Measurements from ENCODE around the gene LPP. TPM values are rescaled to one million over a fixed set of nuclear protein-coding genes. Genes with fewer than 3 reads are reported as not detected.

Gene LPP
- total and polyA plus RNA-seq, 5 donors from 2014 or later = 14.5 to 102 (median 21.7) TPM

- Mint-ChIP-seq H3K4me1 (peaks cover 19 to 64% (median 46%) of the 10 kb centered on the region in 4 donors), H3K27ac (peak overlapping the region; percentile 6 to 72 (median 67)), H3K4me3 (peak overlapping the region in 3 of 4 donors; percentile 10 to 71 (median 54))
These were observed 10.3 kb downstream of the LPP start for GRCh38 chr3:188164248-188164687.

GRCh38 chr3:188165596-188165995 is 11.6 kb downstream of the LPP start:
- Mint-ChIP-seq H3K4me3 (peak overlapping the region in 3 of 4 donors; percentile 4 to 38 (median 6)), H3K4me1 (peaks cover 22 to 70% (median 49%) of the 10 kb centered on the region in 4 donors)
- DNase-seq = peak in 1 of 3 donors; percentile 73

More at GRCh38 chr3:188164248-188164687, 10.3 kb downstream of the LPP start:
- Histone ChIP-seq H3K4me1 (ENCODE audit: control insufficient read depth, insufficient read depth, low read length, poor library complexity, severe bottlenecking) (peaks cover 27% of the 10 kb centered on the region), H3K27ac (ENCODE audit: insufficient read depth, low read length, poor library complexity, severe bottlenecking) (no peak overlapping the region), H3K36me3 (ENCODE audit: control insufficient read depth, insufficient read depth, low read length) (no peaks in the 10 kb centered on the region), H3K27me3 (ENCODE audit: control insufficient read depth, insufficient read depth, low read length) (no peaks in the 10 kb centered on the region), H3K9me3 (ENCODE audit: control insufficient read depth in 2 of 2, low read length in 2 of 2) (no peaks in the 10 kb centered on the region), H3K4me3 (ENCODE audit: low read depth, low read length) (peak overlapping the region; percentile 63)
- H3K9me3 Mint-ChIP-seq = no peaks in the 10 kb centered on the region
- ATAC-seq (ENCODE audit: low read depth in 2 of 2) (peak in 1 of 2 donors; percentile 31), DNase-seq (peak in 1 of 3 donors; percentile 59)
- H3K27me3 Mint-ChIP-seq = no peaks in the 10 kb centered on the region
- peaks cover 11% of the 10 kb centered on the region for H3K36me3 Mint-ChIP-seq

DNA sequence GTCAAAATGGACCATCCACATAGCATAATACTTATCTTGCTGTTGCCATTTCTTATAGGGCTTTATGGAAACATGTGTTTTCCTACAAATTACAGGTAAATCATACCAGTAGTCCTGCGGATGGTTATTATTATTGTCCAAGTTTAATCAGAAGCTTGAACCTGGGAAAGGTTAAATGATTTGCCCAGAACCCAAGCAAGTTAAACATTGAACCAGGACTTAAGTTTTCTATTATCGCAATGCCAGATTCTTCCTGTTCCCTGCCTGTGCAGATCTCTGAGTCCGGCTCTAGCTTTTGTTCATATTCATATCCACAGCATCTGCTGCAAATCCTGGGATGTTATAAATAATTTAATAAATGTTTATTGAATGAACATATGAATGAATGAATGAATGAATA is 12.5 kb downstream of the LPP start:
- H3K27ac Mint-ChIP-seq = peak overlapping the region in 1 of 3 donors; percentile 26
- ATAC-seq (ENCODE audit: low read depth in 2 of 2) = no peak

More at GRCh38 chr3:188165596-188165995, 11.6 kb downstream of the LPP start:
- Mint-ChIP-seq H3K36me3 (peaks cover 9% of the 10 kb centered on the region), H3K27ac (peak overlapping the region; percentile 6 to 80 (median 28)), H3K9me3 (no peaks in the 10 kb centered on the region), H3K27me3 (no peaks in the 10 kb centered on the region)
- Histone ChIP-seq H3K9me3 (ENCODE audit: control insufficient read depth in 2 of 2, low read length in 2 of 2) (no peaks in the 10 kb centered on the region), H3K27me3 (ENCODE audit: control insufficient read depth, insufficient read depth, low read length) (no peaks in the 10 kb centered on the region), H3K4me3 (ENCODE audit: low read depth, low read length) (peak overlapping the region; percentile 16), H3K4me1 (ENCODE audit: control insufficient read depth, insufficient read depth, low read length, poor library complexity, severe bottlenecking) (peaks cover 37% of the 10 kb centered on the region), H3K27ac (ENCODE audit: insufficient read depth, low read length, poor library complexity, severe bottlenecking) (no peak overlapping the region), H3K36me3 (ENCODE audit: control insufficient read depth, insufficient read depth, low read length) (no peaks in the 10 kb centered on the region)
- ATAC-seq (ENCODE audit: low read depth in 2 of 2) = peak; percentile 43 to 55

GRCh38 chr3:188168186-188168585 is 14.2 kb downstream of the LPP start:
- DNase-seq (no peak), ATAC-seq (ENCODE audit: low read depth in 2 of 2) (no peak)
- Histone ChIP-seq H3K9me3 (ENCODE audit: control insufficient read depth in 2 of 2, low read length in 2 of 2) (no peaks in the 10 kb centered on the region), H3K4me1 (ENCODE audit: control insufficient read depth, insufficient read depth, low read length, poor library complexity, severe bottlenecking) (peaks cover 38% of the 10 kb centered on the region), H3K36me3 (ENCODE audit: control insufficient read depth, insufficient read depth, low read length) (no peaks in the 10 kb centered on the region), H3K4me3 (ENCODE audit: low read depth, low read length) (no peak overlapping the region), H3K27ac (ENCODE audit: insufficient read depth, low read length, poor library complexity, severe bottlenecking) (no peak overlapping the region), H3K27me3 (ENCODE audit: control insufficient read depth, insufficient read depth, low read length) (no peaks in the 10 kb centered on the region)
- no peak overlapping the region for H3K27ac Mint-ChIP-seq
- H3K4me1 Mint-ChIP-seq = peaks cover 23 to 59% (median 43%) of the 10 kb centered on the region in 4 donors
- no peak overlapping the region for H3K4me3 Mint-ChIP-seq
- H3K36me3 Mint-ChIP-seq = no peaks in the 10 kb centered on the region
- H3K27me3 Mint-ChIP-seq = no peaks in the 10 kb centered on the region
- H3K9me3 Mint-ChIP-seq = no peaks in the 10 kb centered on the region

More for the DNA sequence above, 12.5 kb downstream of the LPP start:
- no peak overlapping the region for H3K4me3 ChIP-seq (ENCODE audit: low read depth, low read length)
- Mint-ChIP-seq H3K36me3 (peaks cover 5% of the 10 kb centered on the region), H3K4me3 (no peak overlapping the region), H3K9me3 (no peaks in the 10 kb centered on the region), H3K27me3 (no peaks in the 10 kb centered on the region), H3K4me1 (peaks cover 28 to 74% (median 51%) of the 10 kb centered on the region in 4 donors)
- no peak overlapping the region for H3K27ac ChIP-seq (ENCODE audit: insufficient read depth, low read length, poor library complexity, severe bottlenecking)
- no peak for DNase-seq
- no peaks in the 10 kb centered on the region for H3K9me3 ChIP-seq (ENCODE audit: control insufficient read depth in 2 of 2, low read length in 2 of 2)
- H3K27me3 ChIP-seq (ENCODE audit: control insufficient read depth, insufficient read depth, low read length) = no peaks in the 10 kb centered on the region
- no peaks in the 10 kb centered on the region for H3K36me3 ChIP-seq (ENCODE audit: control insufficient read depth, insufficient read depth, low read length)
- H3K4me1 ChIP-seq (ENCODE audit: control insufficient read depth, insufficient read depth, low read length, poor library complexity, severe bottlenecking) = peaks cover 40% of the 10 kb centered on the region

- H3K27ac Mint-ChIP-seq = no peak overlapping the region
- peaks cover 23 to 57% (median 43%) of the 10 kb centered on the region in 4 donors for H3K4me1 Mint-ChIP-seq
- ATAC-seq (ENCODE audit: low read depth in 2 of 2) (no peak), DNase-seq (no peak)
- Histone ChIP-seq H3K27me3 (ENCODE audit: control insufficient read depth, insufficient read depth, low read length) (no peaks in the 10 kb centered on the region), H3K36me3 (ENCODE audit: control insufficient read depth, insufficient read depth, low read length) (no peaks in the 10 kb centered on the region), H3K4me1 (ENCODE audit: control insufficient read depth, insufficient read depth, low read length, poor library complexity, severe bottlenecking) (peaks cover 34% of the 10 kb centered on the region), H3K4me3 (ENCODE audit: low read depth, low read length) (no peak overlapping the region), H3K27ac (ENCODE audit: insufficient read depth, low read length, poor library complexity, severe bottlenecking) (no peak overlapping the region), H3K9me3 (ENCODE audit: control insufficient read depth in 2 of 2, low read length in 2 of 2) (no peaks in the 10 kb centered on the region)
- no peaks in the 10 kb centered on the region for H3K27me3 Mint-ChIP-seq
- no peaks in the 10 kb centered on the region for H3K9me3 Mint-ChIP-seq
- H3K4me3 Mint-ChIP-seq = no peak overlapping the region
- no peaks in the 10 kb centered on the region for H3K36me3 Mint-ChIP-seq
These were observed 14.7 kb downstream of the LPP start for GRCh38 chr3:188168648-188169047.

GRCh38 chr3:188169830-188170455 is 16.0 kb downstream of the LPP start:
- ATAC-seq (ENCODE audit: low read depth in 2 of 2) = no peak
- H3K36me3 ChIP-seq (ENCODE audit: control insufficient read depth, insufficient read depth, low read length) = no peaks in the 10 kb centered on the region
- H3K4me3 Mint-ChIP-seq = peak overlapping the region in 3 of 4 donors; percentile 39 to 65 (median 62)

GRCh38 chr3:188170461-188171459 is 16.8 kb downstream of the LPP start:
- DNase-seq (peak; percentile 10 to 86 (median 57)), ATAC-seq (ENCODE audit: low read depth in 2 of 2) (peak; percentile 94)
- no peaks in the 10 kb centered on the region for H3K27me3 ChIP-seq (ENCODE audit: control insufficient read depth, insufficient read depth, low read length)
- peak overlapping the region; percentile 35 for H3K27ac ChIP-seq (ENCODE audit: insufficient read depth, low read length, poor library complexity, severe bottlenecking)
- peaks cover 13% of the 10 kb centered on the region for H3K4me1 ChIP-seq (ENCODE audit: control insufficient read depth, insufficient read depth, low read length, poor library complexity, severe bottlenecking)
- H3K4me3 ChIP-seq (ENCODE audit: low read depth, low read length) = no peak overlapping the region
- H3K27ac Mint-ChIP-seq = peak overlapping the region; percentile 74 to 94 (median 86)
- H3K36me3 ChIP-seq (ENCODE audit: control insufficient read depth, insufficient read depth, low read length) = no peaks in the 10 kb centered on the region
- H3K27me3 Mint-ChIP-seq = no peaks in the 10 kb centered on the region
- peaks cover 7% of the 10 kb centered on the region for H3K36me3 Mint-ChIP-seq
- H3K9me3 Mint-ChIP-seq = no peaks in the 10 kb centered on the region
- H3K9me3 ChIP-seq (ENCODE audit: control insufficient read depth in 2 of 2, low read length in 2 of 2) = no peaks in the 10 kb centered on the region
- H3K4me1 Mint-ChIP-seq = peaks cover 17 to 54% (median 37%) of the 10 kb centered on the region in 4 donors
- peak overlapping the region in 3 of 4 donors; percentile 38 to 65 (median 62) for H3K4me3 Mint-ChIP-seq

More at GRCh38 chr3:188169830-188170455, 16.0 kb downstream of the LPP start:
- peaks cover 21% of the 10 kb centered on the region for H3K4me1 ChIP-seq (ENCODE audit: control insufficient read depth, insufficient read depth, low read length, poor library complexity, severe bottlenecking)
- H3K4me3 ChIP-seq (ENCODE audit: low read depth, low read length) = no peak overlapping the region
- Mint-ChIP-seq H3K27ac (peak overlapping the region; percentile 74 to 94 (median 86)), H3K9me3 (no peaks in the 10 kb centered on the region), H3K27me3 (no peaks in the 10 kb centered on the region), H3K36me3 (peaks cover 3% of the 10 kb centered on the region), H3K4me1 (peaks cover 22 to 56% (median 41%) of the 10 kb centered on the region in 4 donors)
- H3K27ac ChIP-seq (ENCODE audit: insufficient read depth, low read length, poor library complexity, severe bottlenecking) = peak overlapping the region; percentile 35
- no peaks in the 10 kb centered on the region for H3K9me3 ChIP-seq (ENCODE audit: control insufficient read depth in 2 of 2, low read length in 2 of 2)
- H3K27me3 ChIP-seq (ENCODE audit: control insufficient read depth, insufficient read depth, low read length) = no peaks in the 10 kb centered on the region
- no peak for DNase-seq

All from CD4-positive, CD25-positive, alpha-beta regulatory T cell (primary cell).